Stomach (tissue), 19 donors: ENCODE measurements around the gene TMEM30A. TPM values are rescaled to one million over a fixed set of nuclear protein-coding genes. Genes with fewer than 3 reads are reported as not detected.

Experiments
- DNase-seq, 2 donors: peaks; one replicate each; pipeline versions ENCODE4 v3.0.0 to v3.0.0-alpha.2; 2013 to 2019
- H3K27ac ChIP-seq, 5 donors: fragments of 200-600 bp in 4 of 5; sonication (generic) in 4 of 5; one replicate each; pipeline ENCODE4 v1.5.1; 2013 to 2019; ENCODE audit warnings: mild to moderate bottlenecking in 1 of 5, moderate library complexity in 1 of 5
- H3K27me3 ChIP-seq, 3 donors: fragments of 200-600 bp; sonication (generic); one replicate each; pipeline ENCODE4 v1.5.1; 2017 to 2019; ENCODE audit warnings: mixed run types in 1 of 3
- H3K36me3 ChIP-seq, 4 donors: fragments of 200-600 bp; sonication (generic); 1 replicate in 3 of 4; 2 replicates in 1 of 4; pipeline ENCODE4 v1.5.1; 2016 to 2019
- H3K4me1 ChIP-seq, 4 donors: fragments of 200-600 bp; sonication (generic); one replicate each; pipeline ENCODE4 v1.5.1; 2016 to 2019
- H3K4me3 ChIP-seq, 4 donors: fragments of 200-600 bp; sonication (generic) in 3 of 4; one replicate each; pipeline ENCODE4 v1.5.1; 2016 to 2019; ENCODE audit warnings: mild to moderate bottlenecking in 1 of 4
- H3K9me3 ChIP-seq, 4 donors: fragments of 200-600 bp; sonication (generic); one replicate each; pipeline ENCODE4 v1.5.1; 2016 to 2019
- EP300 ChIP-seq: sonication (generic); formaldehyde crosslinking; IDR thresholded peaks from one replicate; pipeline ENCODE4 v1.6.1; 2017; ENCODE audit warnings: antibody characterized with exemption
- POLR2A ChIP-seq, 4 donors: fragments of 450-650 bp; IDR thresholded peaks; one replicate each; pipeline ENCODE4 v1.6.1; 2016; ENCODE audit warnings: antibody characterized with exemption in 4 of 4, control low read depth in 2 of 4, mild to moderate bottlenecking in 1 of 4, moderate library complexity in 1 of 4
- POLR2AphosphoS5 ChIP-seq, 3 donors: sonication (generic); formaldehyde crosslinking; IDR thresholded peaks; one replicate each; pipeline ENCODE4 v1.6.1; 2016; ENCODE audit warnings: antibody characterized with exemption in 3 of 3
- WGBS, 5 donors: extraction: QIAGEN DNeasy Blood & Tissue Kit in 3 of 5; methylation state at CpG; one replicate each; pipeline versions ENCODE4 v1.1.5 to v1.1.7; 2013 to 2018; 5-methylcytosine and 5-hydroxymethylcytosine counted together
- intact Hi-C: fragments of 100-400 bp; cut with DNase I; formaldehyde crosslinking; loops from one replicate; pipeline ENCODE4 v1.15.1; 2023; ENCODE audit warnings: low total_unique reads
- long read RNA-seq, 10 donors: transcript quantifications; one replicate each; lab custom pipeline, GENCODE V29; 2026
- polyA plus RNA-seq, 3 donors: library from polyadenylated mRNA; stranded (reverse); fragments of 200-250 nt; gene quantifications; one replicate each; pipeline ENCODE4 v1.2.3, GENCODE V29; 2013
- total RNA-seq, 5 donors: library from RNA; depleted of rRNA; stranded (reverse); fragments of >200 nt; gene quantifications; one replicate each; pipeline versions ENCODE4 v1.1.0 to v1.2.3, GENCODE V29; 2014 to 2016
- TF ChIP-seq, protein P1 (sequence below), 7 experiments: fragments of 450-650 bp in 4 of 7; fragments of 200-600 bp in 3 of 7; sonication (generic) in 3 of 7; IDR thresholded peaks; one replicate each; pipeline ENCODE4 v1.5.1; 2016 to 2019; ENCODE audit warnings: antibody characterized with exemption in 7 of 7, control low read depth in 2 of 7, mild to moderate bottlenecking in 1 of 7
- donor health status: healthy with polysubstance abuse.
- donor health status: Bipolar disorder and iron deficiency.
- donor health status: healthy.

TMEM30A gene
- 100 to 1,000 TPM in 1 of 5 donors, 10 to 100 TPM in 3, 1 to 10 TPM in 1; 5.2 to 175 (median 72.8) TPM for total RNA-seq
- polyA plus RNA-seq = 10 to 100 TPM; 15.7 to 28.3 (median 26.0) TPM
- long read RNA-seq, donor 1, full-length matches to known transcripts = 15 of 22 reads
- long read RNA-seq, donor 1, partial matches to known transcripts = 7 of 22 reads
- long read RNA-seq, donor 1, other reads (novel, unspliced or antisense) = 0 of 22 reads
- long read RNA-seq, donor 2, full-length matches to known transcripts = 20 of 20 reads
- long read RNA-seq, donor 2, partial matches to known transcripts = 0 of 20 reads
- long read RNA-seq, donor 2, other reads (novel, unspliced or antisense) = 0 of 20 reads
- long read RNA-seq, donor 3, full-length matches to known transcripts = 7 of 13 reads
- long read RNA-seq, donor 3, partial matches to known transcripts = 6 of 13 reads
- long read RNA-seq, donor 3, other reads (novel, unspliced or antisense) = 0 of 13 reads
- long read RNA-seq, donor 4, full-length matches to known transcripts = 2 of 2 reads
- long read RNA-seq, donor 4, partial matches to known transcripts = 0 of 2 reads
- long read RNA-seq, donor 4, other reads (novel, unspliced or antisense) = 0 of 2 reads
- long read RNA-seq, donor 5, full-length matches to known transcripts = 26 of 36 reads
- long read RNA-seq, donor 5, partial matches to known transcripts = 10 of 36 reads
- long read RNA-seq, donor 5, other reads (novel, unspliced or antisense) = 0 of 36 reads
- long read RNA-seq, donor 6, full-length matches to known transcripts = 53 of 94 reads
- long read RNA-seq, donor 6, partial matches to known transcripts = 41 of 94 reads
- long read RNA-seq, donor 6, other reads (novel, unspliced or antisense) = 0 of 94 reads
- long read RNA-seq, donor 7, full-length matches to known transcripts = 27 of 57 reads
- long read RNA-seq, donor 7, partial matches to known transcripts = 30 of 57 reads
- long read RNA-seq, donor 7, other reads (novel, unspliced or antisense) = 0 of 57 reads
- long read RNA-seq, donor 8, full-length matches to known transcripts = 21 of 41 reads
- long read RNA-seq, donor 8, partial matches to known transcripts = 20 of 41 reads
- long read RNA-seq, donor 8, other reads (novel, unspliced or antisense) = 0 of 41 reads
- long read RNA-seq, donor 9, full-length matches to known transcripts = 17 of 27 reads
- long read RNA-seq, donor 9, partial matches to known transcripts = 10 of 27 reads
- long read RNA-seq, donor 9, other reads (novel, unspliced or antisense) = 0 of 27 reads
- long read RNA-seq, donor 10, full-length matches to known transcripts = 6 of 27 reads
- long read RNA-seq, donor 10, partial matches to known transcripts = 21 of 27 reads
- long read RNA-seq, donor 10, other reads (novel, unspliced or antisense) = 0 of 27 reads

DNA sequence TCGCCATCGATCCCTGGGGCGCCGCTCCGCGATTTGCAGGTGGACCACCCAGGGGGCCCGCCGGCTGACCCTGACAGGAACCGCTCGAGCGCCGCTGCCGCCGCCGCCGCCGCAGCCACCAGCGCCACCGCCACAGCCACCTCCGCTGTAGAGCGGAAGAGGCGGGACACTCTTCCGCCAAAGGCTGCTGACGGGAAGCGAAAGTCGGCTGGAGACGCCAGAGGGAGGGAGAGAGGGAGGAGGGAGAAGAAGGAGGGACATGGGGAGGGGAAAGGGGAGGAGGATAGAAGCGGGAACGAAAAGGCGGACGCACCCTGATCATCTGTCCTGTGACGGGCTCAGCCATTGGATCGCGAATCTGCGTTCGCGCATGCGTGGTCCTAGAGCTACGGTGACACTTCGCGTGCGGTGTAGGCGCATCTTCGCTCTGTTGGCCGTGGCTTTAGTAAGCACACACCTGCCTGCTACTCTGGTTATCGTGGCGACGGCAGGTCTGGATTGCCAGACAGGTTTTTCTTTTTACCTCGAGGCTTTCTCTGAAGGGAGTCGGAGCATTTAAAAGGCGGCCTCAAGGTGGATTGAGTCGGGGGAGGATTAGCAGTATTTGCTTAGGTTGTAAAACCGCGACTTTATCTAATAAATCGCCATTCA is at the start of gene TMEM30A:
Gene TMEM30A (minus strand): TSS at position 161 of the 651 bp plus-strand sequence. CDS start 154 bp downstream, at position 7.
- intact Hi-C loops = no loop called here
- WGBS, 5 donors = 0% methylated on average over 54 to 55 of the region's 55 CpGs
- Histone ChIP-seq H3K27me3 (no peaks in the 10 kb centered on the region), H3K36me3 (no peaks in the 10 kb centered on the region), H3K4me1 (peaks cover 12 to 58% (median 45%) of the 10 kb centered on the region in 4 donors), H3K4me3 (peak within 1 kb of the TSS; percentile 55 to 94 (median 86)), H3K9me3 (no peaks in the 10 kb centered on the region), H3K27ac (peak within 1 kb of the TSS; percentile 87 to 95 (median 92))
- peak; percentile 96 to 99 for DNase-seq
- TF ChIP-seq POLR2A (IDR thresholded peaks at IDR 0.05) = peak in 2 of 4 donors; percentile 50 to 55
- TF ChIP-seq, protein P1, sequence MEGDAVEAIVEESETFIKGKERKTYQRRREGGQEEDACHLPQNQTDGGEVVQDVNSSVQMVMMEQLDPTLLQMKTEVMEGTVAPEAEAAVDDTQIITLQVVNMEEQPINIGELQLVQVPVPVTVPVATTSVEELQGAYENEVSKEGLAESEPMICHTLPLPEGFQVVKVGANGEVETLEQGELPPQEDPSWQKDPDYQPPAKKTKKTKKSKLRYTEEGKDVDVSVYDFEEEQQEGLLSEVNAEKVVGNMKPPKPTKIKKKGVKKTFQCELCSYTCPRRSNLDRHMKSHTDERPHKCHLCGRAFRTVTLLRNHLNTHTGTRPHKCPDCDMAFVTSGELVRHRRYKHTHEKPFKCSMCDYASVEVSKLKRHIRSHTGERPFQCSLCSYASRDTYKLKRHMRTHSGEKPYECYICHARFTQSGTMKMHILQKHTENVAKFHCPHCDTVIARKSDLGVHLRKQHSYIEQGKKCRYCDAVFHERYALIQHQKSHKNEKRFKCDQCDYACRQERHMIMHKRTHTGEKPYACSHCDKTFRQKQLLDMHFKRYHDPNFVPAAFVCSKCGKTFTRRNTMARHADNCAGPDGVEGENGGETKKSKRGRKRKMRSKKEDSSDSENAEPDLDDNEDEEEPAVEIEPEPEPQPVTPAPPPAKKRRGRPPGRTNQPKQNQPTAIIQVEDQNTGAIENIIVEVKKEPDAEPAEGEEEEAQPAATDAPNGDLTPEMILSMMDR (IDR thresholded peaks at IDR 0.05) = peak in 1 of 7 experiments; percentile 9
- TF ChIP-seq EP300 = no peak
- peak; percentile 89 to 99 (median 96) for TF ChIP-seq POLR2AphosphoS5 (IDR thresholded peaks at IDR 0.05)

- Histone ChIP-seq H3K4me1 (peaks cover 0 to 18% (median 7%) of the 10 kb centered on the region in 4 donors), H3K27ac (peak overlapping the region in 1 of 5 donors; percentile 13), H3K36me3 (no peaks in the 10 kb centered on the region), H3K27me3 (no peaks in the 10 kb centered on the region), H3K4me3 (no peak overlapping the region), H3K9me3 (no peaks in the 10 kb centered on the region)
- 20 to 37% (median 31%) methylated on average over 2 of the region's 2 CpGs for WGBS, 5 donors
- no peak for TF ChIP-seq EP300
- TF ChIP-seq, protein P1 (IDR thresholded peaks at IDR 0.05) = no peak
- DNase-seq = peak in 1 of 2 donors; percentile 27
- intact Hi-C loops = no loop called here
Observed at GRCh38 chr6:75333676-75334200, 49.1 kb upstream of the TMEM30A start.

DNA sequence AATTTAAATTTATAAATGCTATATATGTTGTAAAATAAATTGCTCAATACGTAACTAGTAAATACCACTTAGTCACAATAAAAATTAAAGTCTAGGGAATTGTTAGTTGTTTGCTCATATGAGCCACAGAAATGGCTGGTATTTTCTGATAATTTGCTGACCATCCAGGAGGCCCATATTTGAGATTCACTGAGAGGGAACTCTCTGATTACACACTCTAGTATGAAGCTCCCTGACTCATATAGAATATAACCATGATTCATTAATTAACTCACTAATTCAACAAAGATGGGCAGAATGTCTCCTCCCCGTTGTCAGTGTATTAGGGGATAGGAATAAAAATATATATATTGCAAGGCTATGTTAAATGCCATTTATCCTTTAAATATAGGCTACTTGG is 46.6 kb upstream of the TMEM30A start:
- no peaks in the 10 kb centered on the region for H3K9me3 ChIP-seq
- peaks cover 0 to 18% (median 7%) of the 10 kb centered on the region in 4 donors for H3K4me1 ChIP-seq
- 89 to 94% (median 92%) methylated on average over 2 of the region's 2 CpGs for WGBS, 5 donors
- intact Hi-C loops = no loop called here
- TF ChIP-seq EP300 = no peak
- TF ChIP-seq POLR2A (IDR thresholded peaks at IDR 0.05) = no peak
- TF ChIP-seq, protein P1 (IDR thresholded peaks at IDR 0.05) = no peak
- no peak for TF ChIP-seq POLR2AphosphoS5 (IDR thresholded peaks at IDR 0.05)
- no peak for DNase-seq
- H3K27ac ChIP-seq = no peak overlapping the region
- H3K27me3 ChIP-seq = no peaks in the 10 kb centered on the region
- no peaks in the 10 kb centered on the region for H3K36me3 ChIP-seq
- no peak overlapping the region for H3K4me3 ChIP-seq
